GM18873 (cell line): Measurements from ENCODE around the gene TMEM53.
A peak's percentile ranks its signal among the peaks of the same experiment; 100 is the strongest.
"Not testable (repeated sequence)": the region's sequence is repeated elsewhere in the genome, so short reads cannot be mapped to it uniquely, and the experiment has no call there.

Source experiments
- ATAC-seq: cut with Tn5 transposase; IDR thresholded peaks from one replicate; pipeline ENCODE4 v1.9.1; 2021; ENCODE audit warnings: mild to moderate bottlenecking, moderate library complexity, moderate number of reproducible peaks; ENCODE audit not compliant: unreplicated experiment, low FRiP score

Gene TMEM53

DNA sequence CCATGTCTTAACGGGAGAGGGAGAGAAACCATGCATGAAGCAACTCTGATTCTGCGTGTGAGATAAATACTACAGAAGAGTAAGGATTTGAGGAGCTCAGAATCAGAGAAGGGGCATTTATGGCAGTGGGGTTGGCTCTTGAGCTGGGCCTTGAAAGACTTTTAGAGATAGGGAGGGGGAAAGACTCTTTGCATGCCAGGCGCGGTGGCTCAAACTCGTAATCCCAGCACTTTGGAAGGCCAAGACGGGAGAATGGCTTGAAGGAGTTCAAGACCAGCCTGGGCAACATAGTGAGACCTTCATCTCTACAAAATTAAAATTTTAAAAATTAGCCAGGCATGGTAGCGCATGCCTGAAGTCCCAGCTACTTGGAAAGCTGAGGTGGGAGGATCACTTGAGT, 905 bp upstream of the TMEM53 start:
- no peak for ATAC-seq

DNA sequence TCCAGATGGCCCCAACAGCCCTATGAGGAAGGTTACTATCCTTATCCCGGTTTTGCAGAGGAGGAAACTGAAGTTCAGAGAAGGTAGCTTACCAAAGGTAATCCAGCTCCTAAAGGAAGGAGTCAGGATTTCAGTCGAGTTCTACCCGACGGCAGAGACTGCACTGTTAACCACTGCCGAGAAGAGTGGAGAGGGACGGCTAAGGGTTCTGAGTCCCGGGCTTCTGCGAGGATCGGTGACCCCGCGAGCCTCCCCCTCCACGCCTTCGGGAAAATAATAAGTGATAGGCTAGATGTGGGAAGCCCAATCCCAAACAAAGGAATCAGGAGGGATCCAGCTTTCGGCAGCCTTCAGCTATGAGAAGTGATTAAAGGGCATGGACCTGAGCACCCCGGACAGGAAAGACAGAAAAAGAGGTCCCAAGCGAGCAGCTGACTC, 587 bp downstream of the TMEM53 start:
- peak; percentile 1 for ATAC-seq

DNA sequence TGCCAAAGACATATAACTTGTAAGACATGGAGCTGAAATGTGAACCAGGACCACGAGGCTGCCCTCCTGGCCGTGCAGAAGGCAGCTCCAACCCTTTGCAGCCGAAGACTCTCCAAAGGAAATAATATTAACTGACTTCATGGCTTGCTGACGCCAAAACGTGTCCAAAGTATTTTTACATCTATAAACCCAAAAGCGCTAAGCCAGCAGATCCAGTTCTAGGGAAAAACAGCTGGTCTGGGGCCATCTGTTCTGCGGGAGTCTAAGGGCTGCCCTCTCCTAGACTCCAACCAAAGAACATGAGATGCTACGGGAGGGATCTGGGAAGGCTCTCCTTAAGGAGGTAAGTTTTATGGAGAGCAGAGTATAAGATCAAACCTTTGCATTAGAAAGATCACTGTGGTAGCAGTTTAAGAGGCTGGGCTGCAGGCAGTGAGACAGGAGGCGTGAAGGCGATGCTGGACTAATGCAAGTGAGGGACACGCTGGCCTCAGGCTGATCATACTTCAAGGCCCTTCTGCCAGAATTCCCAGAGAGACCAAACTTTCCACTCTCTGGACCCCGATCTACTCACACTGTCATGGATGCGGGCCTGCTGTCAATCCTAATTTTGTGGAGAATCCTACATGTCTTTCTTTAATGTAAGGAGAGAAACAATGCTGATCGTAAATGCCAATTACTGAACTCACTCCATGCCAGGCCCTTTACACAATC, 1.2 kb downstream of the TMEM53 start:
- no peak for ATAC-seq

DNA sequence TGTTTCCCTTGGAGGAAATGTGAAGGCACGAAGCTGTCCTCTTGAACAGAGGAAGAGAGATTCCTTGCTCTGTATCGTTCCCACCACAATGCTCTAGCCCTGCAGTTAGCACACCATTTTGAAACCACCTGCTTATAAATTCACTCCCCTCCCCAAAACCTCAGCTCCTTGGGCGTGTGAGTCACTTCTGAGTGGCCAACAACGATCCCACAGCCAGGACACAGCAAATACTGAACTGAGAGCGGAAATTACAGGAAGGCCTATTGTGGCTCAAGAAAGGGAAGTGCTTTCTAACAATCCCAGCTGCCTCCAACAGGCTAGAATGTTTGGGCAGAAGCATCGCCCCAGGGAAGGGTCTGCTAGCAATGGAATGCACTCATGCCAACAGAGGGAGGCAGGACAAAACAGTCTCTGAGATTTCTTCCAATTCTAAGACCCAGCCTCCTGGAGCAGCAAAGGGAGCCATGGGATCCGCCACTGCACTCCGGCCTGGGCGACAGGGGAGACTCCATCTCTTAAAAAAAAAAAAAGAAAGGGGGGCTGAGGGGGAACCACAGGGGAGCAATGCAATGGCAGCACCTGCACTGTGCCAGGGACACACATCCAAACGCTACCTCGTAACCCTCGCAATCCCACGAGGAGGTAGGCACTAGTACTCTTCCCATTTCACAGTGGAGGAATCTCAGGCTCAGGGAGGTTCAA, 1.9 kb downstream of the TMEM53 start:
- ATAC-seq: no peak

GRCh38 chr1:44670751-44671640, 3.3 kb downstream of the TMEM53 start:
- ATAC-seq: no peak

DNA sequence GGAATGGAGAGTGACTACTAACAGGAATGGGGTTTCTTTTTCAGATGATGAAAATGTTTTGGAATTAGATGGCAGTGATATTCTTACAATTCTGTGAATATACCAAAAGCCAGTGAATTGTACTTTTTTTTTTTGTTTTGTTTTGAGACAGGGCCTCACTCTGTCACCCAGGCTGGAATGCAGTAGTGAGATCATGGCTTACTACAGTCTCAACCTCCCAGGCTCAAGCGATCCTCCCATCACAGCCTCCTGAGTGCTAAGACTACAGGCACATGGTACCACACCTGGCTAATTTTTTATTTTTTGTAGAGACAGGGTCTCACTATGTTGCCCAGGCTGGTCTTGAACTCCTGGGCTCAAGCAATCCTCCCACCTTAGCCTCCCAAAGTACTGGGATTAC, 7.6 kb downstream of the TMEM53 start:
- not testable (repeated sequence) for ATAC-seq

DNA sequence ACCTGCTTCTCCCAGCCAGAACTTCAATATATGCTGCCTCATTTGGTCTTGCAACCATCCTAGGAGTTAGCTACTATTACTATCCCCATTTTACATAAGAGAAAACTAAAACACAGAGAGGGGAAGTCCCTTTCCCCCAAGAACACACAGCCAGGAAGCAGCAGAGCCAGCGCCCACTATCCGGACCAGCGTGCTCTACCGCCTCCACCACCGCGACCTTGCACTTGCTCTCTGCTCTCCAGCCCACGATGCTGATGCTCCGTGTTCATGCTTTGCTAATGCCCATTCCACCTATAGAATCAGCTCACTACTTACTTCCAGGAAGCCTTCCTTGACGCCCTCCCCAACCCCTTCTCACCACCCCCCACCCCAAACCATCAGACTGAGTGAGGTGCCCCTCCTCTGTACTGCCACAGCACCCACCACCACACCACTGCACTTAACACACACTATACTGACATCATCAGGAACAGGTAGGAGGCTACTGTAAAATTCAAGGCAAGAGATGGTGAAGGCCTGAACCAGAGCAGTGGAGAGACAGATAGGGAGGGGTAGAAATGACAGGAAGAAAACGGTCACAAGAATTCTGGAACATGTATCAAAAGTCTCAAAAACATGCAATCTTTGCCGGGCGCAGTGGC, 9.4 kb downstream of the TMEM53 start:
- ATAC-seq: no peak

DNA sequence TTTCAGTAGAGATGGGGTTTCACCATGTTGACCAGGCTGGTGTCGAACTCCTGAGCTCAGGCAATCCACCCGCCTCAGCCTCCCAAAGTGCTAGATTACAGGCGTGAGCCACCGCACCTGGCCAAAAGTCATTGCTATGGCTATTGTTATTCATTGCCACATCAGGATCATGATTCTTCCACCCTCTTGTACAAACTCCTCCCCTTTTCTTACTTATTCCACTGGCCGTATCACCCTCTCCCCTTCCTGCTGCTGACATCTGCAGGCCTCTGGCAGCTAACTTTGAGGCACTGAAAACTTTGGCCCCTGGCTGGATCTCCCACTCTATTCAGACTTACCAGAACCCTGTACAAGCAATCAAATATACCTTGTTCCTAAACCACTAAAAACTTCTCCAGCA, 10.9 kb downstream of the TMEM53 start:
- no peak for ATAC-seq

DNA sequence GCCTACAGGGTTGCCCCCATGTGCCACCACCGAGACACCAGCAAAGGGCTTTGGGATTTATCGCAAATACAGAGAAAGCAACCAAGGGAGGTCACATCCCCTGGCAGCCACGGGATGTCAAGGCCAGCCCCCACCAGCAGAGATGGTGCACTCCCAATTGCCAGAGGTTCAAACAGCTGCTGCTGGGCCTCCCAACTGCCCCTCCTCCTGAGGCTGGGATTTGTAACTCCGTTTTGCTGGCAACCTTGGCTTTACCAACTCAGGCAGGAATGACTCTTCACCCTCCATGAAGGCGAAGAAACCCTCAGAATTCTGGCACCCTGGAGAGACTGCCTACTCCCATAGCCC, 11.6 kb downstream of the TMEM53 start:
- ATAC-seq: no peak

- no peak for ATAC-seq
Measured at GRCh38 chr1:44661781-44662682, 12.2 kb downstream of the TMEM53 start.

DNA sequence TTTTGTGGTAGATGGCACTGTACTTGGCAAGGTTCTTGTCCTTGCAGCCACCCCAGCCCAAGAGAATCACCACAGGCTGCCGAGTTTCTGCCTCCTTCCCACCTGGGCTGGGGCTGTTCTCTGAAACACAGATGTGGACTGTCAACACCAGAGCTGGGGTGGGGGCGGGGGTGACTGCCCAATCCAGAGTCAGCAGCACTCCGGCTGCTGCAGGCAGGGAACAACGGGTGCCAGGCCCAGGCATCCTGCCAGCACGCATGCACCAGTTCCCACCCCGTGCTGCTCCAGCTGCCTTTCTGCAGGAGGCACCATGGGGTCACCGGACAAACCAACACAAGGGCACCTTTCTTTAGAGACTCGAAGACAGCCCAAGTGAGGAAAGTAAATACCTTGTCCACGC, 14.1 kb downstream of the TMEM53 start:
- no peak for ATAC-seq

GRCh38 chr1:44659566-44659965, 14.7 kb downstream of the TMEM53 start:
- no peak for ATAC-seq

GRCh38 chr1:44655609-44656008, 18.7 kb downstream of the TMEM53 start:
- no peak for ATAC-seq

- ATAC-seq: no peak
Measured at GRCh38 chr1:44654621-44655187, 19.6 kb downstream of the TMEM53 start.

DNA sequence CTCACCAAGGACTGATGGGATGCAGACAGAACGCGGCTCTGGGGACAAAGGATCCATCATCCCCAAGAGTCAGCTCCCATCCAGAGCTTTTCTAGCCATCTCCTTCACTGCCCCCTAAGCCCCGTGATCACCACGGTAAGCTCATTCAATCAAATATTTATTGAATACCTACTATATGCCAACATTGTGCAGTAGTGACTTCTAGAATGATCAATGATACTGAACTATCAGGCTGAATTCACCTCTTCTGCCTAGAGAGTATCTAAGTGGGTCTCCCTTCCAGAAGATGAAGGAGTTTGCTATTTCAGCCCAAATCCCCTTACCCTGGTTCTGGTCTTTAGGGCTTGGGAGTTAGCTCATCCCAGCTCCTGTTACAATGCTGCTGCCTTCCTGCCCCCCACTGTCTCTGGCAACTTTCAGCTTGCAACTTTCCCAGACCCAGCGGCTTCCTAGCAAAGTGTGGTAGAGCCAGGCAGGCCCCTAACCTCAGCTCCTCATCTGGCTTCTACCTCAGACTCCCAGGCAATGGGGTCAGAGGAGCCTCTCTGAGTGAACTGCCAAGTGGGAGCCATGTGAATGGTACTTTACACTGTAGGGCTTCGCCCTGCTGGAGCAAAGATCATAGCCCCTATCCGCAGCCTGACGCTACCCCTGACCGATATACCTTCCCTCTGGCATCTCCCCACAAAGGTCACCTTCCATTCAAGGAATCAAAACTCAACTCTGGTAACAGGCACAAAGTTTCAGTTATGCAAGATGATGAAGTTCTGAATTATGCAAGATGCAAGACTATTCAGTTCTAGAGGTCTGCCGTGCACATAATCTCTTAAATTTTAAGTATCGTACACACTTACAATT, 20.9 kb downstream of the TMEM53 start:
- no peak for ATAC-seq

- no peak for ATAC-seq
Measured at GRCh38 chr1:44652445-44653106, 21.7 kb downstream of the TMEM53 start.

DNA sequence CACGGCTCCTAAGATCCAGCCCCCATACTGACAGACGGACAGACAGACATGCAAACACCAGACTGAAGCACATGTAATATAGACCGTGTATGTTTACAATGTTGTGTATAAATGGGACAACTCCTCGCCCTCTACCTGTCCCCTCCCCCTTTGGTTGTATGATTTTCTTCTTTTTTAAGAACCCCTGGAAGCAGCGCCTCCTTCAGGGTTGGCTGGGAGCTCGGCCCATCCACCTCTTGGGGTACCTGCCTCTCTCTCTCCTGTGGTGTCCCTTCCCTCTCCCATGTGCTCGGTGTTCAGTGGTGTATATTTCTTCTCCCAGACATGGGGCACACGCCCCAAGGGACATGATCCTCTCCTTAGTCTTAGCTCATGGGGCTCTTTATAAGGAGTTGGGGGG, 23.2 kb downstream of the TMEM53 start:
- no peak for ATAC-seq
